CD14-positive monocyte (primary cell): ENCODE measurements around the gene ZNF488. TPM values are rescaled to one million over a fixed set of nuclear protein-coding genes. Genes with fewer than 3 reads are reported as not detected.

Source experiments
- DNase-seq, 3 donors: peaks; one replicate each; pipeline ENCODE4 v3.0.0-alpha.2; 2011 to 2022
- H2AFZ ChIP-seq: 2 replicates; pipeline ENCODE4 v1.6.0; 2012; ENCODE audit warnings: mild to moderate bottlenecking, low read depth, low read length, inconsistent platforms; ENCODE audit not compliant: insufficient read depth, poor library complexity, severe bottlenecking
- H3K27ac ChIP-seq, 2 donors: 1 replicate in 1 of 2; 2 replicates in 1 of 2; pipeline ENCODE4 v1.5.1; 2012 to 2013; ENCODE audit warnings: low read length in 2 of 2, control low read depth in 1 of 2, inconsistent platforms in 1 of 2, low read depth in 1 of 2, mild to moderate bottlenecking in 1 of 2
- H3K27me3 ChIP-seq, 2 donors: one replicate each; pipeline versions ENCODE4 v1.6.0 to v1.6.1; 2011 to 2013; ENCODE audit warnings: low read length in 2 of 2; ENCODE audit not compliant: control insufficient read depth in 2 of 2, insufficient read depth in 2 of 2
- H3K36me3 ChIP-seq, 2 donors: replicated peaks in 1 of 2; 1 replicate in 1 of 2; 2 replicates in 1 of 2; pipeline versions ENCODE4 v1.5.1 to v1.6.1; 2012 to 2013; ENCODE audit warnings: low read length in 2 of 2, control low read depth in 1 of 2, inconsistent platforms in 1 of 2, mild to moderate bottlenecking in 1 of 2; ENCODE audit not compliant: insufficient read depth in 2 of 2, control insufficient read depth in 1 of 2
- H3K4me1 ChIP-seq, 2 donors: 1 replicate in 1 of 2; 2 replicates in 1 of 2; pipeline versions ENCODE4 v1.5.1 to v1.6.1; 2012 to 2013; ENCODE audit warnings: low read length in 2 of 2, control low read depth in 1 of 2, inconsistent platforms in 1 of 2, mild to moderate bottlenecking in 1 of 2, moderate library complexity in 1 of 2; ENCODE audit not compliant: insufficient read depth in 2 of 2, control insufficient read depth in 1 of 2
- H3K4me2 ChIP-seq: replicated peaks from 2 replicates; pipeline ENCODE3; 2012; ENCODE audit warnings: low read length, moderate library complexity, mild to moderate bottlenecking; ENCODE audit not compliant: poor library complexity, severe bottlenecking; ENCODE audit errors: extremely low read depth
- H3K4me3 ChIP-seq, 3 experiments: fragments of 200-600 bp in 1 of 3; sonication (generic) in 1 of 3; replicated peaks in 1 of 3; 1 replicate in 2 of 3; 2 replicates in 1 of 3; pipeline ENCODE4 v1.5.1; 2011 to 2013; ENCODE audit warnings: low read length in 3 of 3, mild to moderate bottlenecking in 3 of 3, control low read depth in 2 of 3, low read depth in 2 of 3, inconsistent platforms in 1 of 3, moderate library complexity in 1 of 3
- H3K79me2 ChIP-seq: 2 replicates; pipeline ENCODE4 v1.6.0; 2012; ENCODE audit warnings: mild to moderate bottlenecking, control low read depth, inconsistent platforms, low read length, moderate library complexity; ENCODE audit not compliant: insufficient read depth
- H3K9ac ChIP-seq: 2 replicates; pipeline ENCODE4 v1.6.0; 2017; ENCODE audit warnings: low read length, mild to moderate bottlenecking; ENCODE audit not compliant: insufficient read depth, poor library complexity, severe bottlenecking
- H3K9me3 ChIP-seq, 2 donors: replicated peaks in 1 of 2; 1 replicate in 1 of 2; 2 replicates in 1 of 2; pipeline versions ENCODE4 v1.5.1 to v1.6.1; 2012 to 2013; ENCODE audit warnings: low read length in 2 of 2, control low read depth in 1 of 2; ENCODE audit not compliant: control insufficient read depth in 1 of 2, insufficient read depth in 1 of 2
- H4K20me1 ChIP-seq: 2 replicates; pipeline ENCODE4 v1.6.0; 2012; ENCODE audit warnings: mild to moderate bottlenecking, low read length, control low read depth, moderate library complexity; ENCODE audit not compliant: insufficient read depth
- H3K27ac Mint-ChIP-seq, 7 donors: one replicate each; pipeline ENCODE4 v1.8.0; 2020; ENCODE audit warnings: mild to moderate bottlenecking in 7 of 7, mixed read lengths in 7 of 7, moderate library complexity in 6 of 7, inconsistent platforms in 2 of 7
- H3K27me3 Mint-ChIP-seq, 3 donors: one replicate each; pipeline ENCODE4 v1.8.0; 2021 to 2022; ENCODE audit warnings: low read depth in 3 of 3, mild to moderate bottlenecking in 3 of 3, mixed read lengths in 3 of 3, moderate library complexity in 3 of 3, inconsistent platforms in 1 of 3
- H3K36me3 Mint-ChIP-seq, 2 donors: one replicate each; pipeline ENCODE4 v1.8.0; 2020; ENCODE audit warnings: mixed read lengths in 2 of 2, inconsistent platforms in 1 of 2, mild to moderate bottlenecking in 1 of 2
- H3K4me1 Mint-ChIP-seq: one replicate; pipeline ENCODE4 v1.8.0; 2020; ENCODE audit warnings: mild to moderate bottlenecking, mixed read lengths
- H3K4me3 Mint-ChIP-seq, 2 donors: one replicate each; pipeline ENCODE4 v1.8.0; 2020; ENCODE audit warnings: mild to moderate bottlenecking in 2 of 2, mixed read lengths in 2 of 2, moderate library complexity in 1 of 2
- H3K9me3 Mint-ChIP-seq, 7 donors: one replicate each; pipeline ENCODE4 v1.8.0; 2020 to 2022; ENCODE audit warnings: mixed read lengths in 7 of 7, mild to moderate bottlenecking in 6 of 7, moderate library complexity in 6 of 7, inconsistent platforms in 2 of 7
- WGBS: methylation state at CpG from one replicate; pipeline ENCODE4 v1.1.5; 2013; ENCODE audit warnings: missing lambda C conversion rate; ENCODE audit not compliant: insufficient coverage; 5-methylcytosine and 5-hydroxymethylcytosine counted together
- intact Hi-C, 2 donors: fragments of 100-400 bp; cut with micrococcal nuclease; formaldehyde crosslinking; loops; one replicate each; pipeline versions ENCODE4 v1.15.0 to v1.15.1; 2023
- polyA plus RNA-seq, 3 donors: library from polyadenylated mRNA; depleted of rRNA in 1 of 3; unstranded in 2 of 3; stranded (reverse) in 1 of 3; fragments of 300-500 nt in 2 of 3; fragments of >200 nt in 1 of 3; fragmentation: Illumina TruSeq in 2 of 3; gene quantifications; 1 replicate in 2 of 3; 2 replicates in 1 of 3; pipeline ENCODE4 v1.2.3, GENCODE V29; 2012 to 2021
- TF ChIP-seq, protein P1 (sequence below): fragments of 200-600 bp; IDR thresholded peaks from one replicate; pipeline ENCODE4 v1.8.0; 2022; ENCODE audit warnings: antibody characterized with exemption, mild to moderate bottlenecking

ZNF488 gene
- polyA plus RNA-seq, 3 donors: not detected

DNA sequence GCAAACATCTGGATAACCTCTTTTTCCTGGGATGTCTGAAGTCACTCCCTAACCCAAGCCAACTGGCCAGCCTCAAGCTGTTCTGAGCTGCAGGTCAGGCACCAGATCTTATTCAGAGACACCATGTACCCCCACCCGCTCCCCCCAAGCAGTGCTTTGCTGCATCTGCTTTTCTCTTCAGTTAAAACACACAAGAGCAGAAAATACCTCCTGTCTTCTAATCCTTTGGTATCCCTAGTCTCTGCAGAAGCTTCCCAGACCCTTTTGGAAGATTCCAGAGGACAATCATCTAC lies 3.0 kb downstream of the ZNF488 start:
- H3K9ac ChIP-seq: no peak overlapping the region
- intact Hi-C loops: no loop called here
- no peaks in the 10 kb centered on the region for H4K20me1 ChIP-seq
- peaks cover 9 to 17% of the 10 kb centered on the region in 2 donors for H3K4me1 ChIP-seq
- 86% methylated on average over 1 of the region's 1 CpG for WGBS
- Mint-ChIP-seq H3K36me3 (peaks cover 4 to 5% of the 10 kb centered on the region in 2 donors), H3K4me1 (peaks cover 17% of the 10 kb centered on the region), H3K27me3 (peaks cover 36 to 47% (median 40%) of the 10 kb centered on the region in 3 donors), H3K27ac (no peak overlapping the region), H3K9me3 (peaks cover 0 to 5% (median 2%) of the 10 kb centered on the region in 7 donors), H3K4me3 (no peak overlapping the region)
- no peak overlapping the region for H3K4me3 ChIP-seq
- H3K79me2 ChIP-seq: no peaks in the 10 kb centered on the region
- DNase-seq: no peak
- TF ChIP-seq, protein P1, sequence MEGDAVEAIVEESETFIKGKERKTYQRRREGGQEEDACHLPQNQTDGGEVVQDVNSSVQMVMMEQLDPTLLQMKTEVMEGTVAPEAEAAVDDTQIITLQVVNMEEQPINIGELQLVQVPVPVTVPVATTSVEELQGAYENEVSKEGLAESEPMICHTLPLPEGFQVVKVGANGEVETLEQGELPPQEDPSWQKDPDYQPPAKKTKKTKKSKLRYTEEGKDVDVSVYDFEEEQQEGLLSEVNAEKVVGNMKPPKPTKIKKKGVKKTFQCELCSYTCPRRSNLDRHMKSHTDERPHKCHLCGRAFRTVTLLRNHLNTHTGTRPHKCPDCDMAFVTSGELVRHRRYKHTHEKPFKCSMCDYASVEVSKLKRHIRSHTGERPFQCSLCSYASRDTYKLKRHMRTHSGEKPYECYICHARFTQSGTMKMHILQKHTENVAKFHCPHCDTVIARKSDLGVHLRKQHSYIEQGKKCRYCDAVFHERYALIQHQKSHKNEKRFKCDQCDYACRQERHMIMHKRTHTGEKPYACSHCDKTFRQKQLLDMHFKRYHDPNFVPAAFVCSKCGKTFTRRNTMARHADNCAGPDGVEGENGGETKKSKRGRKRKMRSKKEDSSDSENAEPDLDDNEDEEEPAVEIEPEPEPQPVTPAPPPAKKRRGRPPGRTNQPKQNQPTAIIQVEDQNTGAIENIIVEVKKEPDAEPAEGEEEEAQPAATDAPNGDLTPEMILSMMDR: no peak
- no peaks in the 10 kb centered on the region for H3K36me3 ChIP-seq
- H3K9me3 ChIP-seq: no peaks in the 10 kb centered on the region
- no peak overlapping the region for H2AFZ ChIP-seq
- peaks cover 6 to 17% of the 10 kb centered on the region in 2 donors for H3K27me3 ChIP-seq
- no peak overlapping the region for H3K27ac ChIP-seq
- no peak overlapping the region for H3K4me2 ChIP-seq

GRCh38 chr10:47380341-47381102 lies 3.6 kb downstream of the ZNF488 start:
- Mint-ChIP-seq H3K27me3 (peaks cover 37 to 51% (median 37%) of the 10 kb centered on the region in 3 donors), H3K4me3 (no peak overlapping the region), H3K4me1 (peaks cover 15% of the 10 kb centered on the region), H3K9me3 (peaks cover 0 to 3% (median 2%) of the 10 kb centered on the region in 7 donors), H3K36me3 (peaks cover 2% of the 10 kb centered on the region in 2 donors), H3K27ac (no peak overlapping the region)
- TF ChIP-seq, protein P1: no peak
- Histone ChIP-seq H4K20me1 (no peaks in the 10 kb centered on the region), H3K4me1 (peaks cover 9 to 16% of the 10 kb centered on the region in 2 donors), H3K9ac (no peak overlapping the region), H3K79me2 (no peaks in the 10 kb centered on the region), H3K4me3 (no peak overlapping the region), H3K36me3 (no peaks in the 10 kb centered on the region), H3K27me3 (peaks cover 6 to 17% of the 10 kb centered on the region in 2 donors), H3K4me2 (no peak overlapping the region), H3K9me3 (no peaks in the 10 kb centered on the region), H3K27ac (no peak overlapping the region), H2AFZ (no peak overlapping the region)
- no peak for DNase-seq
- intact Hi-C loops: no loop called here
- WGBS: 75% methylated on average over 5 of the region's 8 CpGs
